Mucosa of stomach (tissue), 1 donor: ENCODE results near the gene FLT4.

Source experiments
- H3K27me3 ChIP-seq: one replicate; pipeline ENCODE4 v1.7.0; 2013; ENCODE audit warnings: mild to moderate bottlenecking, low read length; ENCODE audit not compliant: control insufficient read depth, insufficient read depth
- H3K36me3 ChIP-seq: one replicate; pipeline ENCODE4 v1.7.0; 2013; ENCODE audit warnings: low read length; ENCODE audit not compliant: control insufficient read depth, insufficient read depth
- H3K4me1 ChIP-seq: one replicate; pipeline ENCODE4 v1.7.0; 2013; ENCODE audit warnings: mild to moderate bottlenecking, low read length; ENCODE audit not compliant: control insufficient read depth, insufficient read depth
- H3K4me3 ChIP-seq: one replicate; pipeline ENCODE4 v1.7.0; 2013; ENCODE audit warnings: low read length
- H3K9ac ChIP-seq: one replicate; pipeline ENCODE4 v1.7.0; 2013; ENCODE audit warnings: mild to moderate bottlenecking, low read length, moderate library complexity
- H3K9me3 ChIP-seq: one replicate; pipeline ENCODE4 v1.7.0; 2013; ENCODE audit warnings: mild to moderate bottlenecking, low read length, moderate library complexity; ENCODE audit not compliant: control insufficient read depth
- donor health status: Pancreatic carcinoma.

The FLT4 gene

GRCh38 chr5:180628827-180629750 is 20.3 kb downstream of the FLT4 start:
- Histone ChIP-seq H3K36me3 (no peaks in the 10 kb centered on the region), H3K4me3 (no peak overlapping the region), H3K27me3 (no peaks in the 10 kb centered on the region), H3K9me3 (no peaks in the 10 kb centered on the region), H3K9ac (no peak overlapping the region), H3K4me1 (no peaks in the 10 kb centered on the region)

GRCh38 chr5:180628211-180628610 is 21.2 kb downstream of the FLT4 start:
- H3K4me1 ChIP-seq = no peaks in the 10 kb centered on the region
- H3K9me3 ChIP-seq = no peaks in the 10 kb centered on the region
- no peak overlapping the region for H3K9ac ChIP-seq
- H3K36me3 ChIP-seq = no peaks in the 10 kb centered on the region
- H3K27me3 ChIP-seq = no peaks in the 10 kb centered on the region
- H3K4me3 ChIP-seq = no peak overlapping the region

- Histone ChIP-seq H3K27me3 (no peaks in the 10 kb centered on the region), H3K9me3 (no peaks in the 10 kb centered on the region), H3K36me3 (no peaks in the 10 kb centered on the region), H3K9ac (no peak overlapping the region), H3K4me1 (no peaks in the 10 kb centered on the region), H3K4me3 (no peak overlapping the region)
These were observed 21.8 kb downstream of the FLT4 start for GRCh38 chr5:180627386-180628120.

DNA sequence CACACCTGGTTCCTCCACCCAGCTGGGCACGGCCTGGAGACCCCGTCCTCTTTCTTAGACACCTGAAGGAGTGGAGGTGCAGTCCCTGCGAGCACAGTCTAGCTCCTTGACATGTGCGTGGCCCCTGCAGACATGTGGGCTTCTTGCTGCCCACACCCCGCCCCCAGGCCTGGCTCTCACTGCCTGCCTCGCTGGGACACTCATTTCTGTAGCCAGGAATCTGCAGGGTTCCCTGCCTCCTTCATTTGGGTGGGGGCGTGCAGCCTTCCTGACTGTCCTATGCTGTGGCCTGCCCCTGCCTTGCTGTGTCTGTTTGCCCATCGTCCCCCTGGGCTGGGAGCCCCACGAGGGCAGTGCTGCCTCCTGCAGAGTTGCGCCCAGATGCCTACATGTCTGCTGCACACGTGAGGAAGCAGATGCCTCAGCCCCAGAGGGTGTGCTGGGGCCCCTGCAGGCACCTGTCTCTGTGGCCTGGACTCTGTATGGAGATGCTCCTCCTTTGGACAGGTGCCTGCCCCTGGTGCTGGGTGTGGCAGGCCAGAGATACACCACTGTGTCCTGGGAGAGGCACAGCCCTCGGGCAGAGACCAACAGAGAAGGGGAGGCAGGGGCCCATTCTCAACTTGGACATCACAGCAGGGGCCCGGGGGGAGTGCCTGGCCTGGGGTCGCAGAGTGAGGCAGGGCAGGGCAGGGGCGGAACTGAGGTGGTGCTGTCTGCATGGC is 22.6 kb downstream of the FLT4 start:
- Histone ChIP-seq H3K36me3 (no peaks in the 10 kb centered on the region), H3K4me3 (no peak overlapping the region), H3K9ac (no peak overlapping the region), H3K4me1 (no peaks in the 10 kb centered on the region), H3K27me3 (no peaks in the 10 kb centered on the region), H3K9me3 (no peaks in the 10 kb centered on the region)

- no peaks in the 10 kb centered on the region for H3K27me3 ChIP-seq
- H3K9ac ChIP-seq = no peak overlapping the region
- no peaks in the 10 kb centered on the region for H3K9me3 ChIP-seq
- H3K36me3 ChIP-seq = no peaks in the 10 kb centered on the region
- H3K4me1 ChIP-seq = no peaks in the 10 kb centered on the region
- H3K4me3 ChIP-seq = no peak overlapping the region
These were observed 23.4 kb downstream of the FLT4 start for GRCh38 chr5:180625791-180626660.

DNA sequence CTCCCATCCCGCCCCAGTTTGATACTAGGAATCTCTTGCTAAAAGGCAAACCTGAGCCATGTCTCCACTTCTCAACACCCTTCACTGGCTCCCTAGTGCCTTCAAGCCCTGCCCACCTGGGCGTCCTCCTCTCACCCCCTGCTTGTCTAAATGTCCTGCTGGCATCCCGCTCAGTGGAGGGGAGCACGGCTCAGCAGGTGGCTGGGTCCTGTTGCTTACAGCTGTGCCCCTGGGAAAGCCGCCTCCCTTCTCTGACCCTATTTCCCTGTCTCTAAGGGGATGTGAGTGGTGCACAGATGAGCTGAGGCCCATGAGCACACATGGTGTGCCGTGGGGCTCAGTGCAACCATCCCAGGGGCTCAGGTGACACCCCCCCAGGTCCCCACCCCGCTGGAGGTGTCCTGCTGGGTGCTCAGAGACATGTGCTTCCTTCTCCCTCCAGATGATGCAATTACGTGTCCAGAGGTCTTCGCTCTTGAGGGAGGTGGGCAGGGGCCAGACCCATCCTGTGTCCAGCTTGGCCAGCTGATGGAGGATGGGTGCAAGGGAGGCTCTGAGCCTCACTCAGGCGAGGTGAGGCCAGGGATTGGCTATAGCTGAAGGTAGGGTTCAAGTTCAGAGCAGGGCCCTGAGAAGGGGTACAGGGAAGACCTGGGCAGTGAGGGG is 24.1 kb downstream of the FLT4 start:
- Histone ChIP-seq H3K27me3 (no peaks in the 10 kb centered on the region), H3K4me3 (no peak overlapping the region), H3K9me3 (no peaks in the 10 kb centered on the region), H3K36me3 (no peaks in the 10 kb centered on the region), H3K4me1 (no peaks in the 10 kb centered on the region), H3K9ac (no peak overlapping the region)

GRCh38 chr5:180624587-180624986 is 24.8 kb downstream of the FLT4 start:
- no peaks in the 10 kb centered on the region for H3K36me3 ChIP-seq
- H3K9ac ChIP-seq = no peak overlapping the region
- no peaks in the 10 kb centered on the region for H3K9me3 ChIP-seq
- H3K27me3 ChIP-seq = peaks cover 1% of the 10 kb centered on the region
- H3K4me3 ChIP-seq = no peak overlapping the region
- H3K4me1 ChIP-seq = no peaks in the 10 kb centered on the region

DNA sequence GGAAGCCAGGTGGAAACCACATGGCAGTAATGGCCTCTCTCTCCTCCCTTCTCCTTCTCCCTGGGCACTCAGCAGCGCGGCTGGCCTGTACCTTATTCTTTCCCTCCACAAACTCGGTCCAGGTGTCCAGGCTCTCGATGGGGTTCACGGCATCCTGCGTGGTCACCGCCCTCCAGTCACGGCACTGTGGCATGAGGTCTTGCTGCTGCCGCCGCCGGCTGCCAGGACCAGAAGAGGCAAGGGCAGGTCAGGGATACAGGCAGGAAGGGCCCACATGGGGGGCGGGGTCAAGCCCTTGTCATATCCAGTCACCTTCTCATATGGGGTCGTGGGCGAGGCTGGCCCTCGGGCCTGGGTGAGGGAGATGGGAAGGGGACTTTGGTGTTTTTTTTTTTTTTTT is 25.6 kb downstream of the FLT4 start:
- no peak overlapping the region for H3K9ac ChIP-seq
- no peak overlapping the region for H3K4me3 ChIP-seq
- H3K4me1 ChIP-seq = no peaks in the 10 kb centered on the region
- peaks cover 6% of the 10 kb centered on the region for H3K27me3 ChIP-seq
- H3K9me3 ChIP-seq = no peaks in the 10 kb centered on the region
- no peaks in the 10 kb centered on the region for H3K36me3 ChIP-seq

GRCh38 chr5:180623411-180623834 is 26.0 kb downstream of the FLT4 start:
- H3K27me3 ChIP-seq = peaks cover 10% of the 10 kb centered on the region

DNA sequence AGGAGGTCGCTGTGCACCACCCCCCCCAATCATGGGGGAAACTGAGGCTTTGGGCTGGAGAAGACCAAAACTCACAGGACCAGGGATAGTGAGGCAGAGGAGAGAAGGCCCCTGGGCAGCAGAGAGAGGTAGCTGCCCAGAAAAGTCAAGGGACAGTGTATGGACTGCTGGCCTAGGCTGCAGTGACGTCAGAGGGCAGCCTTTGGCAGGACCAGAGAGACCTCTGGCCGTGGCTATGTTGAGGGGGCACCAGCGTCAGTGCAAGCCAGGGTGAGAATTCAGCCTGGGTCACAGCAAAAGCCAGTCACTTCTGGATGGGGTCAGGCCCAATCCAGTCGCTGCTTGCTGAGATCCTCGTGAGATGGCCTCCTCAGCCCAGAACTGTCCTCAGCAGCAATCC is 26.5 kb downstream of the FLT4 start:
- Histone ChIP-seq H3K9me3 (no peaks in the 10 kb centered on the region), H3K27me3 (peaks cover 12% of the 10 kb centered on the region), H3K36me3 (no peaks in the 10 kb centered on the region), H3K9ac (no peak overlapping the region), H3K4me1 (no peaks in the 10 kb centered on the region), H3K4me3 (no peak overlapping the region)

More at GRCh38 chr5:180623411-180623834, 26.0 kb downstream of the FLT4 start:
- H3K4me1 ChIP-seq = no peaks in the 10 kb centered on the region
- H3K36me3 ChIP-seq = no peaks in the 10 kb centered on the region
- H3K9ac ChIP-seq = no peak overlapping the region
- no peaks in the 10 kb centered on the region for H3K9me3 ChIP-seq
- no peak overlapping the region for H3K4me3 ChIP-seq

DNA sequence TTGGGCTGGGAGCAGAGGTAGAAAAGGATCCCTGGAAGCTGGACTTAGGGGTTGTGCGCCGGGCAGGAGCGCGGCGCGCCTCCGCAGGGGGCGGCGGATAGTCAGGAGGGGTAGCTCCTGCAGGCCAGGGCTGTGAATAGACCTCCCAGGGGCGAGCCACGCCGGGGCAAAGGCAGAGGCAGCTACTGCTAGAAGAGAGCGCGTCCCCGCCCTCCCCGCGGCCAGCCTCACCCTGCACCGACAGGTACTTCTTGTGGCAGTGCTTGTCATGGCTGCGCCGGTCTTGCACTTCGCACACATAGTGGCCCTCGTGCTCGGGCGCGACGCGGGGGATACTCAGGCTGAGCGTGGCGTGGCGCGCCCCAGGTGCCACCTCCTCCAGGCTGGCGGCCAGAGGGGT is 28.1 kb downstream of the FLT4 start:
- H3K9ac ChIP-seq = no peak overlapping the region
- no peaks in the 10 kb centered on the region for H3K4me1 ChIP-seq
- peaks cover 12% of the 10 kb centered on the region for H3K27me3 ChIP-seq
- no peaks in the 10 kb centered on the region for H3K9me3 ChIP-seq
- H3K4me3 ChIP-seq = no peak overlapping the region
- no peaks in the 10 kb centered on the region for H3K36me3 ChIP-seq
